Measurements from ENCODE around the gene DENND1A.
A peak's percentile ranks its signal among the peaks of the same experiment; 100 is the strongest.
"Not testable (repeated sequence)": the region's sequence is repeated elsewhere in the genome, so short reads cannot be mapped to it uniquely, and the experiment has no call there.

Gene DENND1A

GRCh38 chr9:123642291-123643278 is 287.3 kb downstream of the DENND1A start:
- peak; percentile 83 for DNase-seq

GRCh38 chr9:123640792-123641222 is 289.1 kb downstream of the DENND1A start:
- DNase-seq = no peak

- no peak for DNase-seq
Measured at GRCh38 chr9:123639743-123640142, 290.2 kb downstream of the DENND1A start.

GRCh38 chr9:123637945-123638634 is 291.8 kb downstream of the DENND1A start:
- no peak for DNase-seq

DNA sequence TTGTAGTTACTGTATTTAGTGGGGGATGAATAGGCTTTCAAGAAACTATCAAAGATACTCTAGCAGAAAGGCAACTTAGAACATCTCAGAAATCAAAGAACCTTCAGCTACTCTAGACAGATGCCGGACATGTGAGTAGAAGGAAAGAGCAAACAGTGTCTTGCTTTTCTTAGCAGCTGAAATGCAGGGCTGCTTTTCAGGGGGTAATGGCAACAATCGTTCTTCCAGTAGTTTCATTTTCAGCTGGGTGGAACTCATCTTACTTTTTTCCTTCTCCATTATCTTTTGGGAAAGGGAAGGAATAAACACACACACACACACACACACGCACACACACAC is 292.4 kb downstream of the DENND1A start:
- DNase-seq = no peak

GRCh38 chr9:123636805-123637204 is 293.1 kb downstream of the DENND1A start:
- DNase-seq = not testable (repeated sequence)

- DNase-seq = no peak
Measured at GRCh38 chr9:123631862-123632261, 298.1 kb downstream of the DENND1A start.

GRCh38 chr9:123630233-123630632 is 299.7 kb downstream of the DENND1A start:
- no peak for DNase-seq

GRCh38 chr9:123629531-123629930 is 300.4 kb downstream of the DENND1A start:
- no peak for DNase-seq

DNA sequence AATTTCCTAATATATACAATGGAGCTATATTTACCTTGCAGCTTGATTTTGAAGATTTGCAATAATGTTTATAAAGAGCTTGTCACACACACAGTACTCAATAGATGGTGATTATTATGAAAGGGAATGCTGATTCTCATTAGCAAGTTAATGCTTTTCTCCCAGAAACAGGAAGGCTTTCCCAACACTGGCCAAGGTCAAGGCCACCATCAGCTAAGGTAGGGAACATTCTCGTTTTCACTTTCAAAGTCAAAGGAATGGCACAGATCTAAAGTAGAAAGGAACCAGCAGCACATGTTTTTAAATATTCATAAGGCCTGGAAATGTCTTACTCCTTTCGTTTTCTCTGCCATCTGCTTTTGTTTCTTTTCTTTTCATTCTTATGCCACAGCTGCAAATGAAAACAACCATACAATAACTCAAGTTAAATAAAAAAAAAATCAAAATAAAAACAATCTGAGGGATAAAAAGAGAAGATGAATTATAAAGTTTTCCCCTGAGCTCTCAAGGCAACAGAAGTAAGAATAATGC is 307.1 kb downstream of the DENND1A start:
- no peak for DNase-seq

DNA sequence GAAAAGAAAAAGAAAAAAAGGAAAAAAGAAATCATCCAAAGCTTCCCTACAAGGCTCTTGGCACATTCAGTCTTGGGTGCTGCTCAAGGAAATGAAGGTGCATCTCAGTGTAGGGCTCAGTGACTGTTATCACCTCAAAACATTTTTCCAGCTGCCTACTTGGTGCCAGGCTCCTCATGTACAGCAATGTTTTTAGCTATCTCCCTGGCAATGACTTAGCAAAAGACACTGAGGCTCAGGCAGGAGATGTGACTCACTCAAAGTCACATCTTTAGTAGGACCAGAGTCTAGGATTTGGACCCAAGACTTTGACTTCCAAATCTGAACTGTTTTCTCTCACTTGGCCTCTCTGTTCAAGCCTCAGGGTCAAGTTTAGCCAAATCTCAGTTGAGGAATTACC is 309.7 kb downstream of the DENND1A start:
- no peak for DNase-seq

DNA sequence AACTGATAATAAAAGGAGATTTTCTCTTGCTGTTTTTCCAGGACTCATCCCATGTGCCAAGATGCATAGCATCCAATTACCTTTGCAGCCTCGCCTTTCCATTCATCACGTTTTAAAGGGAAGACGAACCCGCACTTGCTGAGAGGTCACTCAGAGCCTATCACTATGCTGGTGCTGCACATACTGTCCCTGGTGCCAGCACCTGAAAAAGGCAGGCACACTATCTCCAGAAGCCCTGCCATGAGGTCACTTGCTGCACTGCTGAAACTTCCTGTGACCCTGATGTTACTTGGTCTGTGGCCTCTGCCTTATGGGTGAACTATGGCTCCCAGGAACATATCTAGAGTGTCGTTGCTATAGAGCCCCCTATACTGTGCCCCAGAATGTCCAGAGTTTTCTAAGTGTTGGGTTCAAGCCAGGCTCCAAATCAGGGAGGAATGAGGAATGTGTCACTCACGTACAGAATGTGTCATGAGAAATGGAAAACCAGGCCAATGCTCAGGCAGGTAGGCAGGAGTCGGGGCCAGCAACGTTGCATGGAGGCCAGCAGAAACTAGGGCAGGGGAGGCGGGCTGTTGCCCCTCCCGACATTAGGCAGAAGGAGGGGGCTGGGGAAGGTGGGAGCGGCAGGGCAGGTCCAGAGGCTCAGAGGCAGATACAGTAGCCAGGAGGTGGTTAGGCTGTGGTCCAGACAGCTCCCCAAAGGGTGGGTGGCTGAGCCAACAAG is 311.8 kb downstream of the DENND1A start:
- DNase-seq = no peak

DNA sequence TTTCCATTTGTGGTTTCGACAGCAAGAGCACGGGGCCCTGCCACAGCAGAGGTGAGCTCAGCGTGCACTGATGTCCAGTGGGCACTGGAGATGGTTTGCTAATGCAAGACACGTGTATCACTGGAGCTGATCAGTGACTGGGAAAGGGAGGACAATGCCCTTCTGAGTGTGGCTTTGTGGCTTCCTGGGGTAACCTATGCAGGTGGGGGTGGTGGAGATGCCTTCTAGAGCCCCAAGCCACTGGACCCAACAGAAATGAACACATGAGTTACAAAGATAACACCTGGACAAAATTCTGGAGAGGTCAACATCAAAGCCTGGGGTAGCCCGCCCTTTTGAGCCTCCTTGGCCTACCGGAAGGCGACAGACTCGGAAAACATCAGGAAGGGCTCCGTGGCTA is 312.6 kb downstream of the DENND1A start:
- DNase-seq = no peak

- no peak for DNase-seq
Measured at GRCh38 chr9:123616707-123617106, 313.2 kb downstream of the DENND1A start.

GRCh38 chr9:123615381-123615780 is 314.5 kb downstream of the DENND1A start:
- DNase-seq = no peak

DNA sequence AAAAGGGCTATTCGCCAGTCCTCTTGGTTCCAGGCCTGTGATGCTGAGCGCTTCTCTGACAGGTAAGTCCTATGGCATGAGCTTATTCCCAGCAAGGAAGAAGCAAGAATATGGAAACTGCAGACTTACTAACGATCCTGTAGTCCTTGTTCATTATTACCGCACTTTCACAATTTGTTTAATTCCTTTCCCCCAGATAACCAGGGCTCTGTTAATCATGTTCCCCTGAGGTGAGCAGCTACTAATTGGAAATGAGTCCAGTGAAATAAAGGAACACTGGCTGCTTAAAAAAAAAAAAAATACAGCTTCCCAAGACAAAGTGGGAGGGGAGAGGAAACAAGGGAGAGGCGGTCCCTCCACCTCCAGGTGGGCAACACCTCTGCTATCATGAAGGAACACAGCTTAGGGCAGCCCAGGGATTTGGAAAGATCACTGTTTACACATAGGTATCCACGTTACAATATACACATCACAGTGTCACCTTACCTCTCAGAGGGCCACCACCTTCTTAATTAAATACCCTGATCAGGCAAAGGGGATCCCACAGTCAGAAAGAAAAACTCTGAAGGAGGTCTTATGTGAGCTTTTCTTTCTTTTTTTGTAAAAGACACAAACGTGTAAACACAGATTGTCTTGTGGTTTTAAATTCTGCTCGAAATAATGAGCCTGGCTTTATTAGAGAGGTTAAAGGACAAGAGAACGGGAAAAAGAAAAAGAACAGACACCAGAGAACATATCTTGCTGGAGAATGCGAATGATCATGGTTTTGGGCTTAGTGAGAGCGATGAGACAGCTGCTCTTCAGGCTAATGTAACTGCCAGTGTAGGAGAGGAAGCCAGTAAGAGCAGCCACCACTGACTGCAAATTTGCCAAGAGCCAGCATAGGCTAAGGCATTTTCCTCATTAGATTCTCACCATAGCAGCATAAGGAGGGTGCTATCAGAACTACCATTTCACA is 315.3 kb downstream of the DENND1A start:
- DNase-seq = no peak

- DNase-seq = no peak
Measured at GRCh38 chr9:123611226-123611625, 318.7 kb downstream of the DENND1A start.

- DNase-seq = no peak
Measured at GRCh38 chr9:123609844-123610243, 320.1 kb downstream of the DENND1A start.

DNA sequence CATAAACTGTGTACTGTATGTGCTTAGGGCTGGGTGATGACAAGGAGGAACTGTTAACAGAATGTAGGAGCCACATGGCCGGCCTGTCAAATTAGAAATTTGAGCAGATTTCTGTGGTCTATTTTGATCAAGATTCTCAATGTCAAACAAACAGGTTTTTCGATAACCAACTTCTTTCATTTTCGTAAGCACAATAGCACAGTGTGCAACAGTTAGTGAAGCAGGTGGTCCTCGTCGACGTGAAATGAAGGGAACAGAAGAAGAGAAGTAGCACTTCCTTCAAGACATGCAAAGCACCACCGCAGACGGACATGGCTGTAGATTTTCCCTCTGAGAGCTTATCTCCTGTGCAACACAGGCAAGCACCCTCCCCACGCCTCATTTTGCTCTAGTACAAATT is 321.8 kb downstream of the DENND1A start:
- no peak for DNase-seq

DNA sequence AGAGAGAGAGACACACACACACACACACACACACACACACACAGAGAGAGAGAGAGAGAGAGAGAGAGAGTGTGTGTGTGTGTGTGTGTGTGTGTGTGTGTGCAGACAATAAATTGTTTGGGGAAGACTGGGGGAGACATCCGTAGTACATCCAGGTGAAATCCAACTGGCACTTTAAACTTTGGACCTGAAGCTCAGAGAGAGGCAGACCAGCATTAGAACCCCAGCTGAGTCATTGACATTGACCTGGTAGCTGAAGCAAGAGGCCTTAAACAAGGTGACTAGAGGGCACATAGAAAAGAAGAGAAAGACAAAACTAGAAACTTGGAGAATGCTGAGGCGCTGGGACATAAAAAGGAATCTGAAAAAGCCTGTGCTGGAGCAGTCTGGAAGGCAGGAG is 322.4 kb downstream of the DENND1A start:
- no peak for DNase-seq

DNA sequence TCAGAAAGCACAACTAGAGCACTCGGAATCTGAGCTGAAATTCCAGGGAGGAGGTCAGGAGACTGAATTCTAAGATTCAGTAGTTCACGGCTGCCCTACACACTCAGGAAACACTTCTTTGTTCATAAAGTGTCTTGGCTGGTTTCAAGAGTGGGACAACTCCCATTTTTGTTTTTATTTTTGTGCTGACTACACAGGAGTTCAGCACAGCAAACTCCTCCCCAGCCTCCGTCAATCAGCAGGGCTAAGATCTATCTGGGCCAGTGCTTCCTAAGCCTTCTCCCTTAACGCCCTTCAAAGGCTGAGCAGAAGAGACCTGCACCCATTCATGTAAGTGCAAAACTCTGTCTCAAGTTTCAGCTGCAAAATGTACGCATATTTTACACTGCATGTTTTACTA is 323.8 kb downstream of the DENND1A start:
- no peak for DNase-seq

- DNase-seq = no peak
Measured at GRCh38 chr9:123605286-123605685, 324.6 kb downstream of the DENND1A start.

All from NCI-H774 (cell line).